GM19240 (cell line): ENCODE results near the gene CYP2A6.
"Not testable (repeated sequence)": the region's sequence is repeated elsewhere in the genome, so short reads cannot be mapped to it uniquely, and the experiment has no call there.

Experiments
- DNase-seq: peaks from one replicate; pipeline ENCODE4 v3.0.0; 2011; ENCODE audit warnings: low spot score; ENCODE audit not compliant: insufficient read length

CYP2A6 gene, protein sequence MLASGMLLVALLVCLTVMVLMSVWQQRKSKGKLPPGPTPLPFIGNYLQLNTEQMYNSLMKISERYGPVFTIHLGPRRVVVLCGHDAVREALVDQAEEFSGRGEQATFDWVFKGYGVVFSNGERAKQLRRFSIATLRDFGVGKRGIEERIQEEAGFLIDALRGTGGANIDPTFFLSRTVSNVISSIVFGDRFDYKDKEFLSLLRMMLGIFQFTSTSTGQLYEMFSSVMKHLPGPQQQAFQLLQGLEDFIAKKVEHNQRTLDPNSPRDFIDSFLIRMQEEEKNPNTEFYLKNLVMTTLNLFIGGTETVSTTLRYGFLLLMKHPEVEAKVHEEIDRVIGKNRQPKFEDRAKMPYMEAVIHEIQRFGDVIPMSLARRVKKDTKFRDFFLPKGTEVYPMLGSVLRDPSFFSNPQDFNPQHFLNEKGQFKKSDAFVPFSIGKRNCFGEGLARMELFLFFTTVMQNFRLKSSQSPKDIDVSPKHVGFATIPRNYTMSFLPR

DNA sequence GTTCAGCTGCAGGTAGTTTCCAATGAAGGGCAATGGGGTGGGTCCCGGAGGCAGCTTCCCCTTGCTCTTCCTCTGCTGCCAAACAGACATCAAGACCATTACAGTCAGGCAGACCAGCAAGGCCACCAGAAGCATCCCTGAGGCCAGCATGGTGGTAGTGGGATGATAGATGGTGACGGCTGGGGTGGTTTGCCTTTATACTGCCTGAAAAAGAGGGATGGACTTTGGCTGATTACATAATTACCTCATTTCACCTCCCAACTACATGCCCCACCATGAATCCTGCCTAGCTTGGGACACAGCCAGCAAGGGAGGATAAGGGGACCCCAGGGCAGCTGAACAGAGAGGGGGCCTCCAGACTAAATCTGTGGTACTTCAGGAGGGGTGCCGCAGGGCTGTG, at the start of gene CYP2A6:
TSS of gene CYP2A6 (minus strand) at position 171 of the 400 bp plus-strand sequence. CDS start at position 150, 21 bp downstream.
- DNase-seq = not testable (repeated sequence)

DNA sequence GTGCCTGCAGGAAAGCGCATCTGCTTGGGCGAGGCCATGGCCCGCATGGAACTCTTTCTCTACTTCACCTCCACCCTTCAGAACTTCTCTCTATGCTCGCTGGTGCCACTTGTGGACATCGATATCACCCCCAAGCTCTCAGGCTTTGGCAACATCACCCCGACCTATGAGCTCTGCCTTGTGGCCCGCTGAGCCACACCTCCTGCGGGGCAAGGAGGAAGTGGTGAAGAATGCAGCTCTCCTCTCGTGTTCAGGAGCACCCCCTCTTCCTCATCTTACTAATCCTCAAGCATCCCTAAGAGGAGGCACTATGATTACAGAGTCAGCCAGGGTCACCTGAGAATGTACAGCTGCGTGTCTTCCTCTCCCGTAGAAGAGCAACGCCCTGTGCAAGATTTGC, 49.7 kb upstream of the CYP2A6 start:
- not testable (repeated sequence) for DNase-seq

DNA sequence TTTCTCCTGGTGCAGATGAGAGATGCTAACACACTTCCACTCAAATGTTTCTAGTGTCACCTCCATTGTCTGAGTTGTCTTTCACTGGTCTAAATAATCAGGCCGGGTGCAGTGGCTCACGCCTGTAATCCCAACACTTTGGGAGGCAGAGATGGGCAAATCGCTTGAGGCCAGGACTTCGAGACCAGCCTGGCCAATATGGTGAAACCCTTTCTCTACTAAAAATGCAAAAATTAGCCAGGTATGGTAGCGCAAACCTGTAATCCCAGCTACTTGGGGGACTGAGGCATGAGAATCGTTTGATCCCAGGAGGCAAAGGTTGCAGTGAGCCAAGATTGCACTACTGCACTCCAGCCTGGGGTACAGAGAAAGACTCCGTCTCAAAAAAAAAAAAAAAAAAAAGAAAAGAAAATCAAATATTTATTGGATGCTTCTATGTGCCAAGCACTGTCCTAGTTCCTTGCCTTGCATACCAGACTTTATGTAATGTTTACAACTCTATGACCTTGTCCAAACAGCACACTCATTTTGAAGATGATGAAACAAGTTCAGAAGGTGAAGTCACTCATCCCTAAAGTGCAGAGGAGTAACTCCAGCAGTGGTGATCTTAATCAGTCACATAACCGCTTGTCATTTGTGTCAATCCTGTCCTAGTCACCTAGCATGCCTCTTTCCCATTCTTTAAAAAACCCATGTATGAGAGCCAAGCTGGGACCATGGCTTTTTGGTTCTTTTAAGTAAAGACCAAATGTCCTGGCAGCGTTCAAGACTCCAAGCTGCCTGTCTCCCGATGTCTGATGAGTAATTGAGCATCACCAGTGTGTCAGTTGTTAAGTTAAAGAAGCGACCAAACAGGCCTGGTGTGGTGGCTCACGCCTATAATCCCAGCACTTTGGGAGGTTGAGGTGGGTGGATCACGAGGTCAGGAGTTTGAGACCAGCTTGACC, 46.9 kb upstream of the CYP2A6 start:
- not testable (repeated sequence) for DNase-seq

DNA sequence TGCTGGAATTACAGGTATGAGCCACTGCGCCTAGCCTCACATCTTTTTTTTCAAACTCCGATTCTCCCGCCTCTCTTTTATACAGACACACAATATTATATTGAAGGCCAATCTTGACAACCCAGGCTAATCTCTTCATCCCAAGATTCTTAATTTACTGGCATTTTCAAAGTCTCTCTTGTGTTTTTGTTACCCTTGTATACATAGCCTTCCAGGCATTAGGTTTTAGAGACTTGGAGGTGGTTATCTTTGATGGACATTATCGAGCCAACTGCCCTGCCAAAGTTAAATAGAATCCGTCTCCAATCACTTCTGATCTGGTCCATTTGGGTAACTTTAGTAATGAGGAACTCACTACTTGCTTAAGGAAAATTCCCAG, 46.2 kb upstream of the CYP2A6 start:
- no peak for DNase-seq

DNA sequence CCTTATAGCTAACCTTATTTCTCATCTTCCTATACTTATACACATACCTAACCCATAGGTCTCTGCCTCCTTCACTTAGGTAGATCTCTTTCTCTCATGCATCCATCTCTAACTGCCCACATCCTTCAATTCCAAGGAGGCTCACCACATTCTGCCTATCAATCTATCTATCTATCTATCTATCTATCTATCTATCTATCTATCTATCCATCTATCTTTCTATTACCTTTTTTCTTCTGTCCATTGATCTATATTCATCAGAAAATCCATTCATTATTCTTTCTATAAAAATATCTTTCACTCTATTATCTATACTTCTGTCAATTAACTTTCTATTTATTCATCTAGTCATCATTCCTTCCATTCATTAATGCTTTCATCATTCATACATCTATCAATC, 42.9 kb upstream of the CYP2A6 start:
- DNase-seq = no peak

DNA sequence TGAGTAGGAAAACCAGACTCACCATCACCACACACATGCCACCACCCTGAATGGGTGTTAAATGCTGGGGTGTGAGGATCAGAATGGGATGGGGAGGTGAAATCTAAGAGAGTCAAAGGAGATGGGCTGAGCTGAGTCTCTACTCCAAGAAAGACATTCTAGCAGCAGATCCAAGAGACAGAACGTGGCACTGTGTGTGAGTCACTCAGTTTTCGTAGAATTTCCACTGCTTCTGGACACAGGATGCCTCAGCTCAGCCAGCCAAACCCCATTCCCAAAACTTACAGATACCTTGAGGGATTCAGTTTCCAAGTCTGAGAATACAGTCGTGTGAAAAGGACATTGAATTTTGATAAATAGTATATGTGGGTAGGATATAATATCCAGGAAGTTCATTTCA, 39.1 kb upstream of the CYP2A6 start:
- no peak for DNase-seq

DNA sequence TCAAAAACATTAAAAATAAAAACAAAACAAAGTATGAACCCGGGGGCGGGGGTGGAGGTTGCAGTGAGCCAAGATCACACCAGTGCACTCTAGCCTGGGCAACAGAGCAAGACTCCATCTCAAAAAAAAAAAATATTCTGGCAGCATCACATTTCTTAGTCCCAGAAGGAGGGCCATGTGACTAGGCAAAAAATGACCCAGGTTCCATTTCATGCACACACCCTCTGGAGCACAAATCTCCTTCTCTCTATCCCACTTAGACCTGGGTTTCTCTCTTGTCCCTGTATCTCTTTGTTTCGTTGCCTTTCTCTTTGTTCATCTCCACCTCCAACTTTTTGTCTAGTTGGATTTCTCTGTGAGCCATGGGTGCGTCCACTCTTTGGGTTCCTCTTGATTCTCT, 37.9 kb upstream of the CYP2A6 start:
- no peak for DNase-seq

DNA sequence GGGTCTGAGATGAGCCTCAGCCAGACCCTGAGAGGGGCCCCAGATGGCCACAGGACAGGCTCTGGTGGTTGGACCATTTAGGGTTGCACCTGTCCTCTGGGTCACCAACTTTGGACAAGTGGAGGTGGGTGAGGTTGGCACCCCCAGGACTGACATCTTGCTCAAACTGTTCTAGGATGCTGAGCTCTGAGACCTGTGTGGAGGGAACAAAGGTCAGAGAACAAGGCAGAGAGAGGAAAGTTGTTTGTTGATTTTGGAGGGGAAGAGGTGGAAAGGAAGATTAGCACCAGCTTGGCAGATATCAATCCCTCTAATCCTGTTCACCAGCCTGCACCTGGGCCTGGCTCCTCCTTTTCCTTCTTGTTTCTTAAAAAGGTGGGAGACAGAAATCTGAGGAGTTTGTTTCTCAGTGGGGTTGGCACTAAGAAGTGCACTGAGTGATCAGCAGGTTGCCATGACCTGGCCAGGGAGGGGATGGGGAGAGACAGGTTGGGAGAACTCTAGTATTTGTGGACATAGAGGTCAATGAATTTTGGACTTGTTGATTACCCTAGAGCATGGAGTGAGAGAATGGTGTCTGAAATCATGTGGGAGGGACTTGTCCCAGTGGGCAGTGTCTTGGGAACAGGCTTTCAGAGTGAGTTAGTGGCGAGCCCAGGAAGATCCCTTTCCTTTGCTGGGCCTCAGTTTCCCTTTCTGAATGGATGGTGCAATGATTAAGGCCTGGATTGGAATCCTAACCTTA, 34.1 kb upstream of the CYP2A6 start:
- not testable (repeated sequence) for DNase-seq

DNA sequence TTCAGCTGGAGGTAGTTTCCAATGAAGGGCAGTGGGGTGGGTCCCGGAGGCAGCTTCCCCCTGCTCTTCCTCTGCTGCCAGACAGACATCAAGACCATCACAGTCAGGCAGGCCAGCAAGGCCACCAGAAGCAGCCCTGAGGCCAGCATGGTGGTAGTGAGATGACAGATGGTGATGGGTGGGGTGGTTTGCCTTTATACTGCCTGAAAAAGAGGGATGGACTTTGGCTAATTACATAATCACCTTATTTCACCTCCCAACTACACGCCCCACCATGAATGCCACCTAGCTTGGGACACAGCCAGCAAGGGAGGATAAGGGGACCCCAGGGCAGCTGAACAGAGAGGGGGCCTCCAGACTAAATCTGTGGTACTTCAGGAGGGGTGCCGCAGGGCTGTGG, 31.8 kb upstream of the CYP2A6 start, which contains the start of gene CYP2A7:
TSS of gene CYP2A7 (minus strand) at position 170 of the 400 bp plus-strand sequence. CDS start at position 149, 21 bp downstream.
- DNase-seq = not testable (repeated sequence)

DNA sequence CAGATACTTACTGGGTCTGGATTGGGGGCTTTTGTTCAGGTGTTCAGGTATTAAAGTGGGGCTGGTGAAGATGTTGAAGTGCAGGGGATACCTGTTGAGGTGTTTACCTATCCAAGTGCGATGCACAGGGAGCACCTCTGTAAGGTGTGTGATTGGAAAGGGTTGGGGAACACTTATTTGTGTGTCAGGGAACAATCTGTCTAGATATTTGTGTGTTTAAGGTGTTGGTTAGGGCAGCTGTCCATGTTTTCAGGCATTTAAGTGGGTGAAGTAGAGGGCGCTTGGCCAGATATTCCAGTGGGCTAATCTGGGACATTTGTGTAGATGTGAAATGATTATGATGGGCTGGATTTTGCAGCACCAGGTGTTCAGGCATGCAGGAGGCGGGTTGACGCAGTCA, 29.1 kb upstream of the CYP2A6 start:
- DNase-seq = not testable (repeated sequence)

DNA sequence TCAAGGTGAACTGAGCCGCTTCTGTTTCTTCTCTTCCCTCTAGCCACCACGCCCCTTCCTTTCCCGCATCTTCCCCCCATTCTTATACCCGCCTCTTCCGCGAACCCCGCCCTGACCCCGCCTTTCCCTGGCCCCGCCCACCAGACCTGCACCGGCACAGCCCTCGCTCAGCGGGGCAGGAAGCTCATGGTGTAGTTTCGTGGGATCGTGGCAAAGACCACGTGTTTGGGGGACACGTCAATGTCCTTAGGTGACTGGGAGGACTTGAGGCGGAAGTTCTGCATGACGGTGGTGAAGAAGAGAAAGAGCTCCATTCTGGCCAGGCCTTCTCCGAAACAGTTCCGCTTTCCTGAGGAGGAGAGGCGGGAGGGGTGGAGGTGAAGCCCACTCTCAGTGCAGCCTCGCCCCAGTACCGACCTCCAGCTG, 25.3 kb upstream of the CYP2A6 start:
- peak; percentile 11 for DNase-seq

DNA sequence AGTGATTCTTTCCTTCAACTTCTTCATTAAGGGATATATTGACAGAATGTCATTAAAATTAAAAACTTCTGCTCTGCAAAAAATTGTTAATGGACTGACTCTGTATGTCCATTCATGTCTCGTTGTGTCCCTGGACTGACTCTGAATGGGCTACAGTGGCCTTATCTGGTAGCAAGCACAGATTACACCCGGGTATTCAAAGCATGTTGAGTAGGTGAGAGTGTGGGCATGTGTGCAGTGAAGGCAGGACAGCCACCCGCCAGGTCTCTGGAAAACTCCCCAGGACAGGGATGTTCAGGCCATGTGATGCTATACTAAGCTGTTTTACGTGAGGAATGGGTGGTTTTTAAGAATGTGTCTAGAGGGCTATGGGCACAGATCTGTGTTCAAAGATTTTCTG, 24.6 kb upstream of the CYP2A6 start:
- DNase-seq = not testable (repeated sequence)

DNA sequence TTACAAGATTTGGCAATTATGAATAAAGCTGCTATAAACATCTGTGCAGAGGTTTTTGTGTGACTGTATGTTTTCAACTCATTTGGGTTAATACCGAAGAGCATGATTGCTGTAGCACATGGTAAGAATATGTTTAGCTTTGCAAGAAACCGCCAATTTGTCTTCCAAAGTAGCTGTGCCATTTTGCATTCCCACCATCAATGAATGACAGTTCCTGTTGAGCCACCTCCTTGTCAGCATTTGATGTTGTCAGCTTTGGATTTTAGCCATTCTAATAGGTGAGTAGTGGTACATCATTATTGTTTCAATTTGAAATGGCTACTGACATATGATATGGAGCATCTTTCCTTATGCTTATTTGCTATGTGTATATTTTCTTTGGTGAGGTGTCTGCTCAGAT, 23.6 kb upstream of the CYP2A6 start:
- DNase-seq = not testable (repeated sequence)

DNA sequence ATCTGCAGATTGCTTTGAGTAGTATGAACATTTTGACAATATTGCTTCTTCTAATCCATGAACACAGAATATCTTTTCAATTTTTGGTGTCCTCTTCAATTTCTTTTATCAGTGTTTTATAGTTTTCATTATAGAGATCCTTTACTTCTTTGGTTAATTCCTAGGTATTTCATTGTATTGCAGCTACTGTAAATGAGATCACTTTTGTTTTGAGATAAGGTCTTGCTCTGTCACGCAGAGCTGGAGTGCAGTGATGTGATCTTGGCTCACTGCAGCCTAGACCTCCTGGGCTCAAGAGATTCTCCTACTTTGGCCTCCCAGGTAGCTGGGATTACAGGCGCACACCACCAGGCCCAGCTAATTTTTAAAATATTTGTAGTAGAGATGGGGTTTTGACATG, 22.0 kb upstream of the CYP2A6 start:
- DNase-seq = no peak

DNA sequence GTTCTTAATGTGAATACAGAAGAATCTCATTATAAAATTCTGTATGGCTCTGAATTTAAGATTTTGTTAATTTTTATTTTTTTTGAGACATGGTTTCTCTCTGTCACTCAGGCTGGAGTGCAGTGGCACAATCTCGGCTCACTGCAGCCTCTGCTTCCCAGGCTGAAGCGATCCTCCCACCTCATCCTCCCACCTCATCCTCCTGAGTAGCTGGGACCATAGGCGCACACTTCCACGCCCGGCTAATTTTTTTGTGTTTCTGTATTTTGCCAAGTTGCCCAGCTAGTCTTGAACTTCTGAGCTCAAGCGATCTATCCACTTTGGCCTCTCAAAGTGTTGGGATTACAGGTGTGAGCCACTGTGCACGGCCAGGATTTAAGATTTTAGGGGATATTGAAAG, 17.5 kb upstream of the CYP2A6 start:
- DNase-seq = no peak

DNA sequence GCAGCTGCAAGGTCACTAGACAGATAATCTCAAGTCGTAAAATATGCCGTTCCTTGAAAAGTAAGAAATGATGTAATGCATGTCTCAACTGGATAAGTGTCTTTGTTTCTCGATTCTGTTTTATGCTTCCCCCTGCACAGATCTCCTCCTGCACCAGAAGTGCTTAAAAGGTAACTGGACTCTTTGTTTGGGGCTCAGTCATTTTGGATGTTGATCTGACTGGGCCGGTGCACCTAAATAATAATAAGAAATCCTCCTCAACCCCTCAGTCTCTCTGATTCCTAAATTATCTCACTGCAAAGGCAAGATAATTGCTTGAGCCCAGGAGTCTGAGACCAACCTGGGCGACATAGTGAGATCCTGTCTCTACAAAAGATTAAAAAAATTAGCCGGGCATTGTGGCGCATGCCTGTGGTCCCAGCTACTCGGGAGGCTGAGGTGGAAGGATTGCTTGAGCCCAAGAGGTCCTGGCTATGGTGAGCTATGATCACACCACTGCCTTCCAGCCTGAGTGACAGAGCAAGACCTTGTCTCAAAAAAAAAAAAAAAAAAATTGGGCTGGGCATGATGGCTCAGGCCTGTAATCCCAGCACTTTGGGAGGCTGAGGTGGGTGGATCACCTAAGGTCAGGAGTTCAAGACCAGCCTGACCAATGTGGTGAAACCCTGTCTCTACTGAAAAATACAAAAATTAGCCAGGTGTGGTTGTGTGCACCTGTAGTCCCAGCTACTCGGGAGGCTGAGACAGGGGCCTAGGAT, 14.7 kb upstream of the CYP2A6 start:
- not testable (repeated sequence) for DNase-seq

DNA sequence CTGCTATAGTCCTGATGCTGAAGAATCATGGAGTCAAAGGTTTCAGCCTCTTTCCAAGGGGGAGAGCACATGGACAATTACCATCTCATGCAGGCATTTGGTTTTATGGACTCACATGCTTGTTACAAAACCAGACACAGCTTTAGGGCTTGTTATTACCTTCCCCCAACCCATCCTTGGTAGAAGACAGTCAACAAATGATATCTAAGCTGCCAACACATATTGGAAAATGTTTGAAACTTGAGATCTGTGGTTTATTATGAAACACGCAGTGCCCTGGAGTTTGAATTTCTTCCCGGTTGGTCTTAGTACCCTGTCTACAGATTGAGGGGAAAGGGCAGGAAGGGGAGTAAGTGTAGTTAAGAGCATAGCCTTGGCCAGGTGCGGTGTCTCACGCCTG, 12.5 kb upstream of the CYP2A6 start:
- DNase-seq = no peak

DNA sequence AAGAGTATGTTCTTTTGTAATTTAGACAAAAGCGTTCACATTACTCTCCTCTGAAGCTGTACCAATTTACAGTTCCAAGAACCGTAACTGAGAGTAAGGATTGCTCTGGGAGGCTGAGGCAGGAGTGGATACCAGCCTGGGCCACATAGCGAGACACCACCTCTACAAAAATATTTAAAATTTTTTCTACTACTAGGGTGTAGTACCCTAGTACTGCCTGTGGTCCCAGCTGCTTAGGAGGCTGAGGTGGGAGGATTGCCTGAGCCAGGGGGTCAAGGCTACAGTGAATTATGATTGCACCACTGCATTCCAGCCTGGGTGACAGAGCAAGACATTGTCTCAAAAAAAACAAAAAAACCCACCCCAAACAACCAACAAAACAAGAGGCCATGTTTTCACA, 12.1 kb upstream of the CYP2A6 start:
- no peak for DNase-seq

DNA sequence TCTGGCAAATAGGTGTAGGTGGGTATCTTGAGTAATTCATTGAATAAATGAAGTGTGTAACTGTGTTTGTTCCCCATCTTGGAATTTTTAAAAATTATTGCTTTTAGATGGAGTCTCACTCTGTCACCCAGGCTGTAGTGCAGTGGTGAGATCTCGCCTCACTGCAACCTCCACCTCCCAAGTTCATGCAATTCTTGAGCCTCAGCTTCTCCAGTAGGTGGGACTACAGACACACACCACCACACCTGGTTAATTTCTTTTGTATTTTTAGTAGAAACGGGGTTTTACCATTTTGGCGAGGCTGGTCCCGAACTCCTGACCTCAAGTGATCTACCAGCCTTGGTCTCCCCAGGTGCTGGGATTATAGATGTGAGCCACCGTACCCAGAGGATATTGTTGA, 7.9 kb upstream of the CYP2A6 start:
- no peak for DNase-seq

DNA sequence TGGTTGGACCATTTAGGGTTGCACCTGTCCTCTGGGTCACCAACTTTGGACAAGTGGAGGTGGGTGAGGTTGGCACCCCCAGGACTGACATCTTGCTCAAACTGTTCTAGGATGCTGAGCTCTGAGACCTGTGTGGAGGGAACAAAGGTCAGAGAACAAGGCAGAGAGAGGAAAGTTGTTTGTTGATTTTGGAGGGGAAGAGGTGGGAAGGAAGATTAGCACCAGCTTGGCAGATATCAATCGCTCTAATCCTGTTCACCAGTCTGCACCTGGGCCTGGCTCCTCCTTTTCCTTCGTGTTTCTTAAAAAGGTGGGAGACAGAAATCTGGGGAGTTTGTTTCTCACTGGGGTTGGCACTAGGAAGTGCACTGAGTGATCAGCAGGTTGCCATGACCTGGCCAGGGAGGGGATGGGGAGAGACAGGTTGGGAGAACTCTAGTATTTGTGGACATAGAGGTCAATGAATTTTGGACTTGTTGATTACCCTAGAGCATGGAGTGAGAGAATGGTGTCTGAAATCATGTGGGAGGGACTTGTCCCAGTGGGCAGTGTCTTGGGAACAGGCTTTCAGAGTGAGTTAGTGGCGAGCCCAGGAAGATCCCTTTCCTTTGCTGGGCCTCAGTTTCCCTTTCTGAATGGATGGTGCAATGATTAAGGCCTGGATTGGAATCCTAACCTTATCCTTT, 2.4 kb upstream of the CYP2A6 start:
- DNase-seq = not testable (repeated sequence)
